CD4-positive, CD25-positive, alpha-beta regulatory T cell (primary cell): ENCODE measurements around the gene PRKCB. TPM values are rescaled to one million over a fixed set of nuclear protein-coding genes. Genes with fewer than 3 reads are reported as not detected.

ENCODE experiments used
- ATAC-seq, 2 donors: fragments of 150-1000 bp; cut with Tn5 transposase; one replicate each; pipeline ENCODE4 v1.10.0; 2021; ENCODE audit warnings: low read depth in 2 of 2, moderate number of reproducible peaks in 2 of 2, moderate library complexity in 1 of 2
- DNase-seq, 3 donors: peaks; one replicate each; pipeline versions ENCODE4 v3.0.0 to v3.0.0-alpha.2; 2012 to 2022; ENCODE audit warnings: mixed read lengths in 1 of 3
- H3K27ac ChIP-seq: one replicate; pipeline ENCODE4 v1.7.0; 2013; ENCODE audit warnings: mild to moderate bottlenecking, low read length; ENCODE audit not compliant: insufficient read depth, poor library complexity, severe bottlenecking
- H3K27me3 ChIP-seq: one replicate; pipeline ENCODE4 v1.7.0; 2013; ENCODE audit warnings: low read length; ENCODE audit not compliant: control insufficient read depth, insufficient read depth
- H3K36me3 ChIP-seq: one replicate; pipeline ENCODE4 v1.7.0; 2013; ENCODE audit warnings: mild to moderate bottlenecking, low read length, moderate library complexity; ENCODE audit not compliant: control insufficient read depth, insufficient read depth
- H3K4me1 ChIP-seq: 2 replicates; pipeline ENCODE4 v1.7.0; 2013; ENCODE audit warnings: mild to moderate bottlenecking, low read length; ENCODE audit not compliant: insufficient read depth, control insufficient read depth, poor library complexity, severe bottlenecking
- H3K4me3 ChIP-seq: one replicate; pipeline ENCODE4 v1.7.0; 2013; ENCODE audit warnings: low read depth, mild to moderate bottlenecking, low read length, moderate library complexity
- H3K9me3 ChIP-seq, 2 experiments: 1 replicate in 1 of 2; 2 replicates in 1 of 2; pipeline ENCODE4 v1.7.0; 2013; ENCODE audit warnings: low read length in 2 of 2, mild to moderate bottlenecking in 1 of 2, moderate library complexity in 1 of 2; ENCODE audit not compliant: control insufficient read depth in 2 of 2
- H3K27ac Mint-ChIP-seq, 3 donors: one replicate each; pipeline ENCODE4 v1.8.0; 2020 to 2022; ENCODE audit warnings: mild to moderate bottlenecking in 3 of 3, mixed read lengths in 3 of 3, moderate library complexity in 2 of 3
- H3K27me3 Mint-ChIP-seq: one replicate; pipeline ENCODE4 v1.8.0; 2022; ENCODE audit warnings: mild to moderate bottlenecking, mixed read lengths
- H3K36me3 Mint-ChIP-seq: one replicate; pipeline ENCODE4 v1.8.0; 2020; ENCODE audit warnings: mixed read lengths
- H3K4me1 Mint-ChIP-seq, 4 donors: one replicate each; pipeline ENCODE4 v1.8.0; 2020 to 2022; ENCODE audit warnings: mixed read lengths in 4 of 4, mild to moderate bottlenecking in 1 of 4
- H3K4me3 Mint-ChIP-seq, 4 donors: one replicate each; pipeline ENCODE4 v1.8.0; 2020 to 2022; ENCODE audit warnings: mild to moderate bottlenecking in 4 of 4, mixed read lengths in 4 of 4, moderate library complexity in 3 of 4
- H3K9me3 Mint-ChIP-seq, 7 donors: one replicate each; pipeline ENCODE4 v1.8.0; 2020 to 2022; ENCODE audit warnings: mixed read lengths in 7 of 7, mild to moderate bottlenecking in 3 of 7, moderate library complexity in 2 of 7
- polyA plus RNA-seq, 4 donors: library from polyadenylated mRNA; unstranded; fragments of 300-500 nt; fragmentation: Illumina TruSeq; gene quantifications; one replicate each; pipeline ENCODE4 v1.2.3, GENCODE V29; 2021
- total RNA-seq: library from RNA; stranded (reverse); gene quantifications from one replicate; pipeline ENCODE4 v1.2.3, GENCODE V29; 2022

PRKCB gene
- total and polyA plus RNA-seq, 5 donors from 2014 or later = 37.4 to 83.1 (median 50.5) TPM

- H3K9me3 Mint-ChIP-seq = no peaks in the 10 kb centered on the region
- Histone ChIP-seq H3K9me3 (no peaks in the 10 kb centered on the region), H3K27me3 (no peaks in the 10 kb centered on the region), H3K36me3 (no peaks in the 10 kb centered on the region), H3K4me3 (no peak overlapping the region), H3K4me1 (peaks cover 25% of the 10 kb centered on the region), H3K27ac (no peak overlapping the region)
- ATAC-seq = no peak
- DNase-seq = no peak
- H3K27ac Mint-ChIP-seq = peak overlapping the region in 1 of 3 donors; percentile 34
- peaks cover 13% of the 10 kb centered on the region for H3K36me3 Mint-ChIP-seq
- peaks cover 4% of the 10 kb centered on the region for H3K27me3 Mint-ChIP-seq
- H3K4me3 Mint-ChIP-seq = peak overlapping the region in 2 of 4 donors; percentile 2 to 67
- peaks cover 19 to 88% (median 58%) of the 10 kb centered on the region in 4 donors for H3K4me1 Mint-ChIP-seq
Observed at GRCh38 chr16:23858542-23858941, 22.8 kb downstream of the PRKCB start.

- peaks cover 8% of the 10 kb centered on the region for H3K36me3 Mint-ChIP-seq
- H3K4me1 ChIP-seq = peaks cover 38% of the 10 kb centered on the region
- no peaks in the 10 kb centered on the region for H3K27me3 ChIP-seq
- H3K27ac ChIP-seq = no peak overlapping the region
- H3K4me3 ChIP-seq = no peak overlapping the region
- H3K27ac Mint-ChIP-seq = peak overlapping the region; percentile 34 to 75 (median 48)
- H3K27me3 Mint-ChIP-seq = peaks cover 4% of the 10 kb centered on the region
- H3K4me1 Mint-ChIP-seq = peaks cover 26 to 88% (median 58%) of the 10 kb centered on the region in 4 donors
- peak overlapping the region in 3 of 4 donors; percentile 6 to 67 (median 62) for H3K4me3 Mint-ChIP-seq
- ATAC-seq (no peak), DNase-seq (no peak)
- no peaks in the 10 kb centered on the region for H3K36me3 ChIP-seq
- no peaks in the 10 kb centered on the region for H3K9me3 Mint-ChIP-seq
- no peaks in the 10 kb centered on the region for H3K9me3 ChIP-seq
Observed at GRCh38 chr16:23859713-23860269, 24.0 kb downstream of the PRKCB start.

- ATAC-seq (no peak), DNase-seq (no peak)
- Histone ChIP-seq H3K4me1 (peaks cover 41% of the 10 kb centered on the region), H3K36me3 (no peaks in the 10 kb centered on the region), H3K4me3 (no peak overlapping the region), H3K27ac (no peak overlapping the region), H3K27me3 (no peaks in the 10 kb centered on the region), H3K9me3 (no peaks in the 10 kb centered on the region)
- H3K36me3 Mint-ChIP-seq = no peaks in the 10 kb centered on the region
- peaks cover 4% of the 10 kb centered on the region for H3K27me3 Mint-ChIP-seq
- peaks cover 33 to 87% (median 64%) of the 10 kb centered on the region in 4 donors for H3K4me1 Mint-ChIP-seq
- H3K27ac Mint-ChIP-seq = peak overlapping the region in 2 of 3 donors; percentile 11 to 26
- no peak overlapping the region for H3K4me3 Mint-ChIP-seq
- no peaks in the 10 kb centered on the region for H3K9me3 Mint-ChIP-seq
Observed at GRCh38 chr16:23861874-23862273, 26.1 kb downstream of the PRKCB start.

GRCh38 chr16:23862556-23862955, 26.8 kb downstream of the PRKCB start:
- H3K27me3 ChIP-seq = no peaks in the 10 kb centered on the region
- Mint-ChIP-seq H3K36me3 (no peaks in the 10 kb centered on the region), H3K27ac (no peak overlapping the region), H3K9me3 (no peaks in the 10 kb centered on the region), H3K27me3 (peaks cover 4% of the 10 kb centered on the region), H3K4me3 (no peak overlapping the region), H3K4me1 (peaks cover 33 to 87% (median 62%) of the 10 kb centered on the region in 4 donors)
- H3K27ac ChIP-seq = peak overlapping the region; percentile 9
- no peak for DNase-seq
- H3K36me3 ChIP-seq = no peaks in the 10 kb centered on the region
- H3K9me3 ChIP-seq = no peaks in the 10 kb centered on the region
- no peak overlapping the region for H3K4me3 ChIP-seq
- peaks cover 35% of the 10 kb centered on the region for H3K4me1 ChIP-seq
- no peak for ATAC-seq

- peak in 2 of 3 donors; percentile 63 to 72 for DNase-seq
- H3K4me3 Mint-ChIP-seq = peak overlapping the region; percentile 36 to 88 (median 86)
Observed at GRCh38 chr16:23863511-23864422, 28.0 kb downstream of the PRKCB start.

GRCh38 chr16:23865853-23866252, 30.1 kb downstream of the PRKCB start:
- Histone ChIP-seq H3K36me3 (no peaks in the 10 kb centered on the region), H3K4me3 (no peak overlapping the region), H3K27me3 (no peaks in the 10 kb centered on the region), H3K27ac (no peak overlapping the region), H3K4me1 (peaks cover 26% of the 10 kb centered on the region), H3K9me3 (no peaks in the 10 kb centered on the region)
- no peaks in the 10 kb centered on the region for H3K27me3 Mint-ChIP-seq
- no peak for ATAC-seq
- no peaks in the 10 kb centered on the region for H3K36me3 Mint-ChIP-seq
- no peaks in the 10 kb centered on the region for H3K9me3 Mint-ChIP-seq
- peak overlapping the region in 1 of 4 donors; percentile 35 for H3K4me3 Mint-ChIP-seq
- H3K4me1 Mint-ChIP-seq = peaks cover 25 to 87% (median 58%) of the 10 kb centered on the region in 4 donors
- H3K27ac Mint-ChIP-seq = peak overlapping the region in 2 of 3 donors; percentile 39 to 77
- no peak for DNase-seq

More at GRCh38 chr16:23863511-23864422, 28.0 kb downstream of the PRKCB start:
- H3K4me1 Mint-ChIP-seq = peaks cover 33 to 87% (median 62%) of the 10 kb centered on the region in 4 donors
- ATAC-seq = peak; percentile 80 to 84
- no peaks in the 10 kb centered on the region for H3K36me3 ChIP-seq
- H3K27me3 Mint-ChIP-seq = no peaks in the 10 kb centered on the region
- peak overlapping the region; percentile 77 to 91 (median 88) for H3K27ac Mint-ChIP-seq
- H3K9me3 Mint-ChIP-seq = no peaks in the 10 kb centered on the region
- no peaks in the 10 kb centered on the region for H3K27me3 ChIP-seq
- no peaks in the 10 kb centered on the region for H3K36me3 Mint-ChIP-seq
- H3K27ac ChIP-seq = peak overlapping the region; percentile 67
- H3K4me1 ChIP-seq = peaks cover 33% of the 10 kb centered on the region
- peak overlapping the region; percentile 83 for H3K4me3 ChIP-seq
- H3K9me3 ChIP-seq = no peaks in the 10 kb centered on the region

- no peak overlapping the region for H3K4me3 Mint-ChIP-seq
- Histone ChIP-seq H3K27me3 (no peaks in the 10 kb centered on the region), H3K36me3 (peaks cover 3% of the 10 kb centered on the region), H3K9me3 (no peaks in the 10 kb centered on the region), H3K27ac (no peak overlapping the region), H3K4me3 (no peak overlapping the region), H3K4me1 (peaks cover 26% of the 10 kb centered on the region)
- DNase-seq (no peak), ATAC-seq (no peak)
- H3K36me3 Mint-ChIP-seq = peaks cover 3% of the 10 kb centered on the region
- H3K27ac Mint-ChIP-seq = peak overlapping the region in 2 of 3 donors; percentile 77 to 86
- no peaks in the 10 kb centered on the region for H3K9me3 Mint-ChIP-seq
- H3K27me3 Mint-ChIP-seq = no peaks in the 10 kb centered on the region
- peaks cover 25 to 90% (median 57%) of the 10 kb centered on the region in 4 donors for H3K4me1 Mint-ChIP-seq
Observed at GRCh38 chr16:23866621-23867020, 30.8 kb downstream of the PRKCB start.
